ENCODE data around the gene FOXN3. TPM values are rescaled to one million over a fixed set of nuclear protein-coding genes. Genes with fewer than 3 reads are reported as not detected.

The FOXN3 gene
- total RNA-seq, 4 donors from 2014 or later: 66.1 to 130 (median 109) TPM

GRCh38 chr14:89452281-89452680 is 35.2 kb upstream of the FOXN3 start:
- Histone ChIP-seq H3K4me1 (peaks cover 0 to 6% (median 2%) of the 10 kb centered on the region in 4 donors), H3K27me3 (no peaks in the 10 kb centered on the region), H3K36me3 (no peaks in the 10 kb centered on the region), H3K27ac (no peak overlapping the region), H3K9me3 (no peaks in the 10 kb centered on the region), H3K4me3 (no peak overlapping the region)
- DNase-seq: no peak
- TF ChIP-seq POLR2AphosphoS5 (IDR thresholded peaks at IDR 0.05): no peak
- TF ChIP-seq, protein P1, sequence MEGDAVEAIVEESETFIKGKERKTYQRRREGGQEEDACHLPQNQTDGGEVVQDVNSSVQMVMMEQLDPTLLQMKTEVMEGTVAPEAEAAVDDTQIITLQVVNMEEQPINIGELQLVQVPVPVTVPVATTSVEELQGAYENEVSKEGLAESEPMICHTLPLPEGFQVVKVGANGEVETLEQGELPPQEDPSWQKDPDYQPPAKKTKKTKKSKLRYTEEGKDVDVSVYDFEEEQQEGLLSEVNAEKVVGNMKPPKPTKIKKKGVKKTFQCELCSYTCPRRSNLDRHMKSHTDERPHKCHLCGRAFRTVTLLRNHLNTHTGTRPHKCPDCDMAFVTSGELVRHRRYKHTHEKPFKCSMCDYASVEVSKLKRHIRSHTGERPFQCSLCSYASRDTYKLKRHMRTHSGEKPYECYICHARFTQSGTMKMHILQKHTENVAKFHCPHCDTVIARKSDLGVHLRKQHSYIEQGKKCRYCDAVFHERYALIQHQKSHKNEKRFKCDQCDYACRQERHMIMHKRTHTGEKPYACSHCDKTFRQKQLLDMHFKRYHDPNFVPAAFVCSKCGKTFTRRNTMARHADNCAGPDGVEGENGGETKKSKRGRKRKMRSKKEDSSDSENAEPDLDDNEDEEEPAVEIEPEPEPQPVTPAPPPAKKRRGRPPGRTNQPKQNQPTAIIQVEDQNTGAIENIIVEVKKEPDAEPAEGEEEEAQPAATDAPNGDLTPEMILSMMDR (IDR thresholded peaks at IDR 0.05): no peak
- no peak for TF ChIP-seq EP300 (IDR thresholded peaks at IDR 0.05; ENCODE audit: low read depth)
- no peak for TF ChIP-seq POLR2A (IDR thresholded peaks at IDR 0.05)
- 95% methylated on average over 9 of the region's 9 CpGs; no CpG with 5 or more reads in 1 of the 2 donors for WGBS, 2 donors (ENCODE audit: low coverage in 1 of 2)
- intact Hi-C loops (cut with DNase I; ENCODE audit: low total_unique reads) (no loop called here), in situ Hi-C loops (cut with MboI; ENCODE audit: low pct_ligation_motif_present in 1 of 4, low pct_unique_long_range_greater_than_20kb in 1 of 4, low sequenced_read_pairs in 3 of 4) (no loop called here)

DNA sequence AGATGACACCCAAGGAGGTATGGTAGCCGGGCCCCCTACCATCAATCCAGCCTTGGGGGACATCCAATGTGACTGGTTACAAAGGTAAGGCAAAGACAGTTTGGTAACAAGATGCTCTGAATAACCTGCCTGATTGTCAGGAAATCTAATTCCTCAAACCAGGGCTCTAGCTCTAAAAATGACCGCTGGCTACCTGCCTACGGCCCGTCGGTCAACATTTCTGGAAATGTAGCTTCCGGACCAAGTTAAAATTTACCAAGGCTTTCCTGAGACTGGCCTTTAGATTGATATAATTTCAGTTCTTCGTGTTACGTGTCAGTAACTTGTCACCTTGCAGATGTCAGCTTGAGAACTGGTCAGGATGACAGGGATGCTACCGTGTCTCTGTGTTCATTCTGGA is 34.2 kb upstream of the FOXN3 start:
- Histone ChIP-seq H3K27ac (no peak overlapping the region), H3K4me1 (peaks cover 0 to 6% (median 2%) of the 10 kb centered on the region in 4 donors), H3K36me3 (no peaks in the 10 kb centered on the region), H3K9me3 (no peaks in the 10 kb centered on the region), H3K4me3 (no peak overlapping the region), H3K27me3 (no peaks in the 10 kb centered on the region)
- TF ChIP-seq POLR2AphosphoS5 (IDR thresholded peaks at IDR 0.05) (no peak), EP300 (IDR thresholded peaks at IDR 0.05; ENCODE audit: low read depth) (no peak)
- WGBS, 2 donors (ENCODE audit: low coverage in 1 of 2): 95 to 97% methylated on average over 9 of the region's 9 CpGs
- intact Hi-C loops (cut with DNase I; ENCODE audit: low total_unique reads) (no loop called here), in situ Hi-C loops (cut with MboI; ENCODE audit: low pct_ligation_motif_present in 1 of 4, low pct_unique_long_range_greater_than_20kb in 1 of 4, low sequenced_read_pairs in 3 of 4) (no loop called here)
- no peak for DNase-seq

DNA sequence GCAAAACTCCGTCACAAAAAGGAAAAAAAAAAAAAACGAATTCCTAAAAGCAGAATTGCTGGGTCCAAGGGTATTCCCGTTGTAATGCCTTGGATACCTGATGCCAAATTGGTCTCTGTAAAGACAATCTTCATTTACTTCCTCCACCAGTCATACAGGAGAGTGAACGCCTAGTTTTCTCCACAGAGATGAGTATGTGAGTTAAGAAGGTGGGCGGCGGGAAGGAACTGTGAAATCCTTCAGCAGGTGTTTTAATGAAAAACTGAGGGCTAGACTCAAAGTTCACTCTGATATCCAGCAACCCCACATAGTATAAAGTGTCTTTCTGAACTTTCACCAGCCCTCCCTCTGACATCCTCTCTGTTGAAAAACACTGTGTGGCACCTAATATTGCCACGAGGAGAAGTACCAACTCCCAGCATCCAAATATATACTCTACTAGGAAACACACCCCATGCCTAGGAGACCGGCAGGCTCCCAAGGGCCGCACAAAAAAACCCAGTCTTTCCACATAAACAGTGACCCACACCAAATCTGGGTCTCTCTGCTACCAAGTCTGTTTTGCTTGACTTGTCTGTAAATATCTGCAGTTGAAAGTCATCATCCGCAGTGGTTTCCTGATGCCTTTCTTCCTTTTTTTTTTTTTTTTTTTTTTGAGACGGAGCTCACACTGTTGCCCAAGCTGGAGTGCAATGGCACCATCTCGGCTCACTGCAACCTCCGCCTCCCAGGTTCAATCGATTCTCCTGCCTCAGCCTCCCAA is 30.3 kb upstream of the FOXN3 start:
- H3K4me1 ChIP-seq: peaks cover 0 to 16% (median 1%) of the 10 kb centered on the region in 4 donors
- H3K36me3 ChIP-seq: no peaks in the 10 kb centered on the region
- no peak overlapping the region for H3K27ac ChIP-seq
- in situ Hi-C loops (cut with MboI; ENCODE audit: low pct_ligation_motif_present in 1 of 4, low pct_unique_long_range_greater_than_20kb in 1 of 4, low sequenced_read_pairs in 3 of 4) (no loop called here), intact Hi-C loops (cut with DNase I; ENCODE audit: low total_unique reads) (no loop called here)
- no peak for TF ChIP-seq EP300 (IDR thresholded peaks at IDR 0.05; ENCODE audit: low read depth)
- TF ChIP-seq POLR2AphosphoS5 (IDR thresholded peaks at IDR 0.05): no peak
- TF ChIP-seq, protein P1 (IDR thresholded peaks at IDR 0.05): no peak
- TF ChIP-seq POLR2A (IDR thresholded peaks at IDR 0.05): no peak
- H3K4me3 ChIP-seq: no peak overlapping the region
- no peaks in the 10 kb centered on the region for H3K27me3 ChIP-seq
- no peak for DNase-seq
- H3K9me3 ChIP-seq: no peaks in the 10 kb centered on the region
- WGBS, 2 donors (ENCODE audit: low coverage in 1 of 2): 82 to 95% methylated on average over 6 to 14 of the region's 14 CpGs

GRCh38 chr14:89445273-89445973 is 28.4 kb upstream of the FOXN3 start:
- intact Hi-C loops (cut with DNase I; ENCODE audit: low total_unique reads): no loop called here
- TF ChIP-seq POLR2A (IDR thresholded peaks at IDR 0.05) (no peak), EP300 (IDR thresholded peaks at IDR 0.05; ENCODE audit: low read depth) (no peak), POLR2AphosphoS5 (IDR thresholded peaks at IDR 0.05) (no peak)
- TF ChIP-seq, protein P1 (IDR thresholded peaks at IDR 0.05): no peak
- no peak for DNase-seq
- H3K27me3 ChIP-seq: no peaks in the 10 kb centered on the region
- no peak overlapping the region for H3K27ac ChIP-seq
- H3K4me3 ChIP-seq: no peak overlapping the region
- WGBS, 2 donors (ENCODE audit: low coverage in 1 of 2): 60 to 61% methylated on average over 1 to 4 of the region's 4 CpGs
- in situ Hi-C loops (cut with MboI; ENCODE audit: low pct_ligation_motif_present in 1 of 4, low pct_unique_long_range_greater_than_20kb in 1 of 4, low sequenced_read_pairs in 3 of 4): no loop called here
- no peaks in the 10 kb centered on the region for H3K36me3 ChIP-seq
- no peaks in the 10 kb centered on the region for H3K9me3 ChIP-seq
- peaks cover 0 to 16% (median 1%) of the 10 kb centered on the region in 4 donors for H3K4me1 ChIP-seq

Data from transverse colon (tissue), 4 donors.